K562 (cell line): ENCODE measurements around the gene DTD1. TPM values are rescaled to one million over a fixed set of nuclear protein-coding genes. Genes with fewer than 3 reads are reported as not detected.

Experiments
- BRCA1 ChIP-seq, 2 experiments: fragments of 450-650 bp in 1 of 2; sonication (generic) in 1 of 2; formaldehyde crosslinking in 1 of 2; IDR thresholded peaks; 2 replicates each; pipeline versions ENCODE4 v1.5.0 to v1.6.1; 2017 to 2020; ENCODE audit warnings: mild to moderate bottlenecking in 1 of 2, missing genetic modification reagents in 1 of 2
- CREBBP ChIP-seq: IDR thresholded peaks from one replicate; pipeline ENCODE4 v1.6.1; 2012; ENCODE audit warnings: low read depth, mild to moderate bottlenecking, control low read depth, inconsistent platforms, low read length
- CREM ChIP-seq: IDR thresholded peaks from 2 replicates; pipeline ENCODE4 v1.6.1; 2014; ENCODE audit warnings: antibody characterized with exemption, low read depth
- DACH1 ChIP-seq: fragments of 450-650 bp; IDR thresholded peaks from 2 replicates; pipeline ENCODE4 v1.6.1; 2018; ENCODE audit not compliant: partially characterized antibody
- EHMT2 ChIP-seq: fragments of 450-650 bp; IDR thresholded peaks from 2 replicates; pipeline ENCODE4 v1.6.1; 2018; ENCODE audit warnings: antibody characterized with exemption
- ELF2 ChIP-seq: fragments of 250-450 bp; sonication (Bioruptor Pico); IDR thresholded peaks from 2 replicates; pipeline ENCODE4 v1.5.0; 2021; ENCODE audit warnings: mild to moderate bottlenecking
- ETV1 ChIP-seq: fragments of 450-650 bp; conservative IDR thresholded peaks from 2 replicates; pipeline ENCODE4 v1.6.1; 2016; ENCODE audit warnings: missing genetic modification characterization, control low read depth, low read depth, missing compliant biosample characterization
- GABPB1 ChIP-seq: sonication (generic); formaldehyde crosslinking; IDR thresholded peaks from 2 replicates; pipeline ENCODE4 v1.8.0; 2022; ENCODE audit warnings: mild to moderate bottlenecking, missing genetic modification reagents
- HSF4 ChIP-seq: fragments of 250-450 bp; sonication (Bioruptor Pico); IDR thresholded peaks from 2 replicates; pipeline ENCODE4 v2.1.2; 2022; ENCODE audit warnings: mild to moderate bottlenecking, moderate library complexity, borderline replicate concordance
- KDM2B ChIP-seq: fragments of 250-450 bp; sonication (Bioruptor Pico); IDR thresholded peaks from 2 replicates; pipeline ENCODE4 v1.8.0; 2021; ENCODE audit warnings: mild to moderate bottlenecking, moderate library complexity
- KDM4B ChIP-seq, 2 experiments: fragments of 450-650 bp in 1 of 2; sonication (generic) in 1 of 2; IDR thresholded peaks; 2 replicates each; pipeline ENCODE4 v1.6.1; 2016 to 2017; ENCODE audit warnings: borderline replicate concordance in 2 of 2, antibody characterized with exemption in 1 of 2, low read depth in 1 of 2, mild to moderate bottlenecking in 1 of 2
- MAFG ChIP-seq: fragments of 450-650 bp; conservative IDR thresholded peaks from 2 replicates; pipeline ENCODE4 v1.6.1; 2016; ENCODE audit warnings: missing genetic modification characterization, missing compliant biosample characterization
- NFRKB ChIP-seq: fragments of 450-650 bp; IDR thresholded peaks from 2 replicates; pipeline ENCODE4 v1.6.1; 2016; ENCODE audit warnings: low read depth
- NR2C1 ChIP-seq, 2 experiments: fragments of 450-650 bp; IDR thresholded peaks; 2 replicates each; pipeline ENCODE4 v1.6.1; 2017; ENCODE audit warnings: mild to moderate bottlenecking in 2 of 2, antibody characterized with exemption in 1 of 2, inconsistent platforms in 1 of 2, missing compliant biosample characterization in 1 of 2, missing genetic modification characterization in 1 of 2
- PML ChIP-seq: IDR thresholded peaks from 2 replicates; pipeline ENCODE4 v1.6.1; 2012; ENCODE audit warnings: low read length, inconsistent platforms
- POU5F1 ChIP-seq: fragments of 150-350 bp; IDR thresholded peaks from 2 replicates; pipeline ENCODE4 v1.6.1; 2014; ENCODE audit warnings: borderline replicate concordance, low read length, low read depth, mild to moderate bottlenecking; ENCODE audit not compliant: partially characterized antibody
- RBFOX2 ChIP-seq: fragments of 200-400 bp; formaldehyde crosslinking; IDR thresholded peaks from 2 replicates; pipeline ENCODE4 v1.6.1; 2017; ENCODE audit warnings: low read depth, mild to moderate bottlenecking, low read length, moderate library complexity
- RHOXF2B ChIP-seq: fragments of 250-450 bp; sonication (Bioruptor Pico); conservative IDR thresholded peaks from 2 replicates; pipeline ENCODE4 v1.5.1; 2021
- TFAM ChIP-seq: fragments of 250-450 bp; sonication (Bioruptor Pico); conservative IDR thresholded peaks from 2 replicates; pipeline ENCODE4 v1.5.0; 2021; ENCODE audit warnings: mild to moderate bottlenecking, moderate library complexity
- TRIM25 ChIP-seq: fragments of 450-650 bp; IDR thresholded peaks from 2 replicates; pipeline ENCODE4 v1.7.0; 2016; ENCODE audit warnings: borderline replicate concordance
- ZBTB17 ChIP-seq: fragments of 450-650 bp; formaldehyde crosslinking; IDR thresholded peaks from 2 replicates; pipeline ENCODE4 v1.4.0; 2020; ENCODE audit warnings: mild to moderate bottlenecking
- ZC3H4 ChIP-seq: sonication (generic); formaldehyde crosslinking; IDR thresholded peaks from 2 replicates; pipeline ENCODE4 v1.9.0; 2021; ENCODE audit warnings: missing genetic modification reagents, borderline replicate concordance
- ZFP1 ChIP-seq: fragments of 450-650 bp; formaldehyde crosslinking; IDR thresholded peaks from 2 replicates; pipeline ENCODE4 v1.4.0; 2020; ENCODE audit warnings: mild to moderate bottlenecking, mixed read lengths
- polyA plus RNA-seq, 8 experiments: library from polyadenylated mRNA; depleted of rRNA in 4 of 8; stranded (reverse) in 5 of 8; unstranded in 3 of 8; fragments of >200 nt; fragmentation: Nextera tagmentation in 2 of 8; fragmentation: Illumina TruSeq in 1 of 8; extraction: Ambion mirVana in 2 of 8; extraction: Trizol in 1 of 8; gene quantifications; 2 replicates each; pipeline versions ENCODE4 v1.2.1 to v1.2.3, GENCODE V29; 2011 to 2014; ENCODE audit warnings: inconsistent platforms in 1 of 8, missing spikeins in 1 of 8
- total RNA-seq, 7 experiments: library from RNA; depleted of rRNA in 6 of 7; stranded (reverse); fragments of >200 nt in 6 of 7; fragmentation: Illumina TruSeq in 2 of 7; extraction: Trizol in 2 of 7; gene quantifications; 2 replicates each; pipeline versions ENCODE4 v1.2.1 to v1.2.3, GENCODE V29; 2011 to 2021; ENCODE audit warnings: low replicate concordance in 1 of 7

Gene DTD1
- total and polyA plus RNA-seq, 9 of the 15 experiments (the other 6 are each of a cell fraction or from before 2014, with no cell fraction given), result 5.7 to 28.6 (median 26.8) TPM

- TF ChIP-seq GABPB1 (peak; percentile 96), CREM (peak; percentile 98), ZBTB17 (CRISPR knock-in tag) (no peak), RBFOX2 (peak; percentile 67), ZC3H4 (no peak), NFRKB (no peak), KDM2B (CRISPR knock-in tag) (no peak), NR2C1 (IDR thresholded peaks at IDR 0.05) (peak; percentile 95), NR2C1 (tag; IDR thresholded peaks at IDR 0.05) (peak; percentile 97), RHOXF2B (CRISPR knock-in tag) (no peak), EHMT2 (peak; percentile 75; the same call in 1 of the 2 replicates), HSF4 (no peak), KDM4B (IDR thresholded peaks at IDR 0.05; ENCODE audit: borderline replicate concordance in 2 of 2, low read depth in 1 of 2) (peak in 1 of 2 experiments; percentile 80; a peak in 1 of 4 replicates), ELF2 (CRISPR knock-in tag) (peak; percentile 70), POU5F1 (no peak), DACH1 (peak; percentile 34), MAFG (tag) (no peak), TRIM25 (no peak), ZFP1 (no peak), BRCA1 (IDR thresholded peaks at IDR 0.05) (no peak), BRCA1 (CRISPR knock-in tag; IDR thresholded peaks at IDR 0.05) (no peak), PML (no peak), ETV1 (tag) (peak; percentile 70), CREBBP (no peak), TFAM (CRISPR knock-in tag) (no peak)
Measured at GRCh38 chr20:18793625-18794427, 206.0 kb downstream of the DTD1 start (continued).
